ENCODE data around the gene FZD4. TPM values are rescaled to one million over a fixed set of nuclear protein-coding genes. Genes with fewer than 3 reads are reported as not detected.

The FZD4 gene
- total and polyA plus RNA-seq, 10 of the 15 experiments (the other 5 are each of a cell fraction or from before 2014, with no cell fraction given), result under 0.01 to 0.13 (median 0.01) TPM; not detected in 6

GRCh38 chr11:86957976-86958646 lies 2.9 kb upstream of the FZD4 start:
- FAIRE-seq, result no peak

GRCh38 chr11:86956905-86957195 lies 1.7 kb upstream of the FZD4 start:
- Histone ChIP-seq H3K9ac (ENCODE audit: control insufficient read depth, insufficient read depth, low read length) (no peak overlapping the region), H3K4me1 (ENCODE audit: control insufficient read depth, insufficient read depth, low read length) (no peaks in the 10 kb centered on the region; the same call in 1 of the 2 replicates), H4K20me1 (ENCODE audit: control insufficient read depth, insufficient read depth) (no peaks in the 10 kb centered on the region), H3K9me3 (replicated peaks; ENCODE audit: control insufficient read depth, insufficient read depth, low read length) (no peaks in the 10 kb centered on the region), H3K36me3 (ENCODE audit: control insufficient read depth in 2 of 2, insufficient read depth in 2 of 2, low read length in 1 of 2) (no peaks in the 10 kb centered on the region), H3K79me2 (ENCODE audit: control insufficient read depth, insufficient read depth, low read length) (no peaks in the 10 kb centered on the region), H3K4me3 (no peak overlapping the region), H3K4me2 (ENCODE audit: control insufficient read depth, insufficient read depth) (no peak overlapping the region), H3K27ac (ENCODE audit: control insufficient read depth, insufficient read depth) (no peak overlapping the region), H2AFZ (ENCODE audit: control insufficient read depth, low read depth, low read length) (no peak overlapping the region), H3K27me3 (replicated peaks in 1 of 2; ENCODE audit: control insufficient read depth in 2 of 2, insufficient read depth in 2 of 2, low read length in 1 of 2) (peaks cover 3 to 11% of the 10 kb centered on the region in 2 experiments; a peak in 2 of 4 replicates)
- FAIRE-seq (no peak), ATAC-seq (no peak), DNase-seq (ENCODE audit: low read depth, low spot score) (no peak)
- RAD21 ChIA-PET (ENCODE audit: unreplicated experiment), result no interaction called here
- WGBS (ENCODE audit: insufficient coverage, insufficient replicate concordance, low lambda C conversion rate, missing lambda C conversion rate), result 87% methylated on average over 2 of the region's 2 CpGs
- SMC1A ChIA-PET (ENCODE audit: uncharacterized antibody, unreplicated experiment), result no interaction called here
- in situ Hi-C loops (cut with MboI), result no loop called here
- intact Hi-C loops (cut with micrococcal nuclease; ENCODE audit: unreplicated experiment), result no loop called here
- no TSS peak for BruUV-seq (replicated peaks)
- CTCF ChIA-PET, result interaction anchor here (0.5 to 1.3 kb wide), 6 partner anchors 10 to 1654 kb away, joined by 3 to 6 read pairs (median 4); no protein-coding TSS in a partner anchor
- POLR2A ChIA-PET, result no interaction called here
- TF ChIP-seq TCF3 (IDR thresholded peaks at IDR 0.05; ENCODE audit: borderline replicate concordance, insufficient read depth, low read depth, low read length), result no peak
- TF ChIP-seq POLR2AphosphoS2 (IDR thresholded peaks at IDR 0.05; ENCODE audit: low read depth, low read length), result no peak
- no peak for TF ChIP-seq IRF5 (IDR thresholded peaks at IDR 0.05; ENCODE audit: borderline replicate concordance)
- no peak for TF ChIP-seq ZBTB11 (CRISPR knock-in tag; IDR thresholded peaks at IDR 0.05)
- no peak for TF ChIP-seq ZNF274 (IDR thresholded peaks at IDR 0.05; ENCODE audit: insufficient read depth, insufficient read length)
- no peak for TF ChIP-seq REST (IDR thresholded peaks at IDR 0.05; ENCODE audit: low read depth, low read length)

More at GRCh38 chr11:86957976-86958646, 2.9 kb upstream of the FZD4 start:
- 11% methylated on average over 4 of the region's 4 CpGs for WGBS (ENCODE audit: insufficient coverage, insufficient replicate concordance, low lambda C conversion rate, missing lambda C conversion rate)
- no peaks in the 10 kb centered on the region for H3K9me3 ChIP-seq (replicated peaks; ENCODE audit: control insufficient read depth, insufficient read depth, low read length)
- BruUV-seq (replicated peaks), result no TSS peak
- no peak overlapping the region for H3K27ac ChIP-seq (ENCODE audit: control insufficient read depth, insufficient read depth)
- H3K4me3 ChIP-seq, result no peak overlapping the region
- RAD21 ChIA-PET (ENCODE audit: unreplicated experiment), result interaction anchor here (0.6 to 2.0 kb wide), 2 partner anchors 19 to 76 kb away, joined by 3 to 6 read pairs; no protein-coding TSS in a partner anchor
- peaks cover 3 to 11% of the 10 kb centered on the region in 2 experiments; a peak in 2 of 4 replicates for H3K27me3 ChIP-seq (replicated peaks in 1 of 2; ENCODE audit: control insufficient read depth in 2 of 2, insufficient read depth in 2 of 2, low read length in 1 of 2)
- SMC1A ChIA-PET (ENCODE audit: uncharacterized antibody, unreplicated experiment), result no interaction called here
- in situ Hi-C loops (cut with MboI) (no loop called here), intact Hi-C loops (cut with micrococcal nuclease; ENCODE audit: unreplicated experiment) (no loop called here)
- H3K9ac ChIP-seq (ENCODE audit: control insufficient read depth, insufficient read depth, low read length), result no peak overlapping the region
- CTCF ChIA-PET, result interaction anchor here (0.5 to 2.1 kb wide), 4 partner anchors 9 to 463 kb away, joined by 3 to 10 read pairs (median 4); no protein-coding TSS in a partner anchor
- H3K4me2 ChIP-seq (ENCODE audit: control insufficient read depth, insufficient read depth), result no peak overlapping the region
- no peaks in the 10 kb centered on the region for H3K79me2 ChIP-seq (ENCODE audit: control insufficient read depth, insufficient read depth, low read length)
- H3K4me1 ChIP-seq (ENCODE audit: control insufficient read depth, insufficient read depth, low read length), result no peaks in the 10 kb centered on the region; the same call in 1 of the 2 replicates
- DNase-seq (ENCODE audit: low read depth, low spot score), result no peak
- no peaks in the 10 kb centered on the region for H3K36me3 ChIP-seq (ENCODE audit: control insufficient read depth in 2 of 2, insufficient read depth in 2 of 2, low read length in 1 of 2)
- H4K20me1 ChIP-seq (ENCODE audit: control insufficient read depth, insufficient read depth), result no peaks in the 10 kb centered on the region
- no peak for ATAC-seq
- H2AFZ ChIP-seq (ENCODE audit: control insufficient read depth, low read depth, low read length), result no peak overlapping the region
- TF ChIP-seq RAD21 (IDR thresholded peaks at IDR 0.05; ENCODE audit: insufficient read depth, low read depth, low read length) (no peak), BRCA1 (IDR thresholded peaks at IDR 0.05; ENCODE audit: low read depth, low read length) (no peak), IKZF1 (conservative IDR thresholded peaks at IDR 0.05) (no peak)
- POLR2A ChIA-PET, result interaction anchor here (0.6 kb wide), 1 partner anchor 21 kb away, joined by 5 read pairs; no protein-coding TSS in a partner anchor

Measured in GM12878 (cell line).